Esophagus muscularis mucosa (tissue), 3 donors: Measurements from ENCODE around the gene CYP2W1.

Source experiments
- POLR2A ChIP-seq: fragments of 450-650 bp; IDR thresholded peaks from one replicate; pipeline ENCODE4 v1.6.1; 2017; ENCODE audit warnings: antibody characterized with exemption, moderate library complexity, mild to moderate bottlenecking, low read depth
- TF ChIP-seq, protein P1 (sequence below), 3 experiments: fragments of 200-600 bp in 2 of 3; fragments of 450-650 bp in 1 of 3; sonication (generic) in 2 of 3; IDR thresholded peaks; one replicate each; pipeline ENCODE4 v1.5.1; 2017 to 2019; ENCODE audit warnings: antibody characterized with exemption in 3 of 3, mild to moderate bottlenecking in 2 of 3, moderate library complexity in 1 of 3

DNA sequence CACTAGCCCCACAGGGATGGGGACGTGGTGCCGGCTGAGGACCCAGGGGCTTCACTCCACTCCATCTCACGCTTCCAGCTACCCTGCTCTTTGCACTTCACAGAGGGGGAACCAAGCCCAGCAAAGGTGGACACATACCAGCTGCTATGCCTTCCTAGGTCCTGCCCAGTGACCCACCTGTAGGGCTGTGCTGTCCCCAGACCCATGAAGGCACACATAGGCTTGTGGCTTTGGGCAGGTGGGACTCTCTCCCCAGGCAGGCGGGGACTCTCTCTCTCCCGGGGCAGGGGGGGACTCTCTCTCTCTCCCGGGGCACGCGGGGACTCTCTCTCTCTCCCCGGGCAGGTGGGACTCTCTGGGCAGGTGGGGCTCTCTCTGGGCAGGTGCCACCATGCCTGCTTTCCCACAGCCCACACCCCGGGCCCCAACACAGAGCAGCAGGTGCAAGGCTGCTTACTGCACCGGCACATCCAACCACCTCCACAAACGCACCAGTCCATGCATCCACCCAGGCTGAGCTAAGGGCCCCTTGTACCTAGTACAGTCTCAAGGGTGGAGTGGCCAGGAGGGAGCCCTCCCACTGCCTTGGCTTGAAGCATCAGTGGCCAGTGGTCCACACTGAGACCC is 47.6 kb downstream of the CYP2W1 start:
- TF ChIP-seq, protein P1, sequence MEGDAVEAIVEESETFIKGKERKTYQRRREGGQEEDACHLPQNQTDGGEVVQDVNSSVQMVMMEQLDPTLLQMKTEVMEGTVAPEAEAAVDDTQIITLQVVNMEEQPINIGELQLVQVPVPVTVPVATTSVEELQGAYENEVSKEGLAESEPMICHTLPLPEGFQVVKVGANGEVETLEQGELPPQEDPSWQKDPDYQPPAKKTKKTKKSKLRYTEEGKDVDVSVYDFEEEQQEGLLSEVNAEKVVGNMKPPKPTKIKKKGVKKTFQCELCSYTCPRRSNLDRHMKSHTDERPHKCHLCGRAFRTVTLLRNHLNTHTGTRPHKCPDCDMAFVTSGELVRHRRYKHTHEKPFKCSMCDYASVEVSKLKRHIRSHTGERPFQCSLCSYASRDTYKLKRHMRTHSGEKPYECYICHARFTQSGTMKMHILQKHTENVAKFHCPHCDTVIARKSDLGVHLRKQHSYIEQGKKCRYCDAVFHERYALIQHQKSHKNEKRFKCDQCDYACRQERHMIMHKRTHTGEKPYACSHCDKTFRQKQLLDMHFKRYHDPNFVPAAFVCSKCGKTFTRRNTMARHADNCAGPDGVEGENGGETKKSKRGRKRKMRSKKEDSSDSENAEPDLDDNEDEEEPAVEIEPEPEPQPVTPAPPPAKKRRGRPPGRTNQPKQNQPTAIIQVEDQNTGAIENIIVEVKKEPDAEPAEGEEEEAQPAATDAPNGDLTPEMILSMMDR (IDR thresholded peaks at IDR 0.05), result no peak
- TF ChIP-seq POLR2A, result no peak
